ENCODE data around the gene CTNNA3.

The CTNNA3 gene

GRCh38 chr10:66990143-66990830, 705.7 kb downstream of the CTNNA3 start:
- no peak overlapping the region for H3K4me3 ChIP-seq (ENCODE audit: low read depth, low read length)
- no peak for TF ChIP-seq CTCF (IDR thresholded peaks at IDR 0.05; ENCODE audit: control insufficient read depth, extremely low read depth, insufficient read depth)
- DNase-seq (ENCODE audit: low read depth), result no peak

GRCh38 chr10:66983475-66983818, 712.5 kb downstream of the CTNNA3 start:
- no peak for DNase-seq (ENCODE audit: low read depth)
- no peak for TF ChIP-seq CTCF (IDR thresholded peaks at IDR 0.05; ENCODE audit: control insufficient read depth, extremely low read depth, insufficient read depth)
- H3K4me3 ChIP-seq (ENCODE audit: low read depth, low read length), result no peak overlapping the region

- DNase-seq (ENCODE audit: low read depth), result no peak
Measured at GRCh38 chr10:66982792-66983474, 713.1 kb downstream of the CTNNA3 start.

GRCh38 chr10:66982053-66982420, 714.0 kb downstream of the CTNNA3 start:
- TF ChIP-seq CTCF (IDR thresholded peaks at IDR 0.05; ENCODE audit: control insufficient read depth, extremely low read depth, insufficient read depth), result no peak
- no peak overlapping the region for H3K4me3 ChIP-seq (ENCODE audit: low read depth, low read length)
- no peak for DNase-seq (ENCODE audit: low read depth)

More at GRCh38 chr10:66982792-66983474, 713.1 kb downstream of the CTNNA3 start:
- no peak overlapping the region for H3K4me3 ChIP-seq (ENCODE audit: low read depth, low read length)
- no peak for TF ChIP-seq CTCF (IDR thresholded peaks at IDR 0.05; ENCODE audit: control insufficient read depth, extremely low read depth, insufficient read depth)

- DNase-seq (ENCODE audit: low read depth), result no peak
- no peak for TF ChIP-seq CTCF (IDR thresholded peaks at IDR 0.05; ENCODE audit: control insufficient read depth, extremely low read depth, insufficient read depth)
- no peak overlapping the region for H3K4me3 ChIP-seq (ENCODE audit: low read depth, low read length)
Measured at GRCh38 chr10:66981361-66982052, 714.5 kb downstream of the CTNNA3 start.

- DNase-seq (ENCODE audit: low read depth), result no peak
- no peak for TF ChIP-seq CTCF (IDR thresholded peaks at IDR 0.05; ENCODE audit: control insufficient read depth, extremely low read depth, insufficient read depth)
- no peak overlapping the region for H3K4me3 ChIP-seq (ENCODE audit: low read depth, low read length)
Measured at GRCh38 chr10:66980246-66980815, 715.7 kb downstream of the CTNNA3 start.

All from LNCaP clone FGC (cell line).